ENCODE results near the gene FBP2.
"Not testable (repeated sequence)": the region's sequence is repeated elsewhere in the genome, so short reads cannot be mapped to it uniquely, and the experiment has no call there.

FBP2 gene

DNA sequence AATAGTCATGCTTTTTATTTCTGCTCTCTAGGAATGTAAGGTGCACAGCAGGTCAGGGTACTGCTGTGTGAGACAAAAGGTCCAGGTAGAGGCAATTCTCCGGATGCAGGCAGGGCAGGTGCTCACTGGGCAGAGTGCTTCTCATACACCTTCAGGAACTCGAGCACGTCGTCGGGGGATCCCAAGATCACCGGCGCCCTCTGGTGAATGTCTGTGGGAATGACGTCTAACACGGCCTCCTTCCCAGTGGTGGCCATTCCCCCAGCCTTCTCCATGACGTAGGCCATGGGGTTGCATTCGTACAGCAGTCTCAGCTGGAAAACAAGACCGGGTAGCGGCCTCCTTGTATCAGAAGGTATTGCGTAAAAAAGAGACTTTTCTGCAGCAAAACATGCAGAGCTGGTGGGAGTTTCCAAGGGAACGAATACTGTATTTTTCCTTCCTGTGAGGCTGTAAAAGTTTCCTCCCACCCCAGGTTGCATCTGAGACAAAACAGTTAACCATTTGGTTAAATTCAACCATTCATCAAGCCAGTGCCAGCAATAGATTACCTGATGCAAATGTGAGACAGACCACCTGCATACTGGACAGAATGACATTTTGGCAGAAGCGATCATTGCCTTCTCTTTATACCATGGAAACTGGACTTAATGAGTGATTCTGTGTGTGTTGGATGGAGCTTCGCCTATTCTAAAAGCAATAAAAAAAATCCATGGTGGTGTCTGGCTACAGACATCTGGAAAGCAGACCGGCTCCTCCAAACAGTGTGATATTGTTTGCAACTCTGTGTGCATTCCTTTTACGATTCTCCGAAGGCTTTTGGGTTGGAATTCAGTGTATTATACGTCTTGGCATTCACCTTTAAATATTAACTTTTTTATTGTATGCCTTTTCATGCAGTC is 9.9 kb upstream of the FBP2 start:
- DNase-seq, result peak; percentile 43

DNA sequence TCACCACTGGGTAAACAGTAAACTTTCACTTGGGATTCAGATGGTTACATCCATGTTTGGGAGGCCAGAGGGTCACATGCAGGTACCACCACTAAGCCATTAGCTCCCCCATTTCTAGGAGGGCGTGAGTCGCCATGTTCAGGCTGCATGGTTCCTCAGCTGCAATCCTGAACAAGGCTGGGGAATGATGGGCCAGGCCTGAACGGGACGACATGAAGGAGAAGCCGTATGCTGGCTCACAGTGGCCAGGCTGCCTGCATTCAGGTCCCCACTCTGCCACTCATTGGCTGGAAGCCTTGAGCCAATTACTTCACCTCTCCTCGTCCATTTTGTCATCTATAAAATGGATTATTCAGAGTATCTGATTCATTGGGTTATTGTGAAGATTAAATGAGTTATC is 9.0 kb upstream of the FBP2 start:
- DNase-seq, result no peak

DNA sequence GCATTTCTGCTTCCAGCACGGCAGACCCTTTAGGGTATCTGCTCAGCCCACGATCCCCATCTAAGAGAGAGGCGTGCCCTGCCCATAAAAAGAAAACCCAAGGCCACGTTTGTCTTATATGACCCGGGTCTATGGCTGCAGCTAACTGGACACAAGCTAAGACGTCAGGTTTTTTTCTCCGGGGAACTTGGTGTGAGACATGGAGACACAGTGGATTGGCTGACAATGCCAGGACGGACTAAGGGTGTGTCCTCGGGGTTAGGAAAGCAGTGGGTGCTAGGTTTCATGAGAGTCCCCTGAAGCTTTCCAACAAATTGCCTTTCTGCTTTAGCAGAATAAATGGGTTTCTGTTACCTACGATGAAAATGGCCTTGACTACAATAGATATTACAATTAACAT is 7.1 kb upstream of the FBP2 start:
- DNase-seq, result no peak

DNA sequence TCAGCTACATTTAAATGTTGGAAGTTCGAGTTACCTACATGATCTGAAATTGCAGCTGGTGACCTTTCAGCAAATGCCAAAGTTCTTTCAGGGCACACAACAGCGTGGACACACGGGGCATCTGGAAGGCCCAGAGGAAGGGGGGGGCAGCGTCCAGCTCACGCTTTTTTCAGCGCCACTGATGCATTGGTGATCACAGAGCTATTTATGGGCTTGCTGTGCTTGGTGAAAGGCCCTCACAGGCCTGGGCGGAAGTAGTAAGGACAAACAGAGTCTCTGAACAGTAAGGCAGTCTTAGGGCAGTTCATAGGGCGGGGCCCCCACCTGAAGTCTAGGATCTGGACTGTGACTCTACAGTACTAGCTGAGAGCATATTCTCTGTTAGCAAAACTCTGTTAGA is 6.6 kb upstream of the FBP2 start:
- no peak for DNase-seq

DNA sequence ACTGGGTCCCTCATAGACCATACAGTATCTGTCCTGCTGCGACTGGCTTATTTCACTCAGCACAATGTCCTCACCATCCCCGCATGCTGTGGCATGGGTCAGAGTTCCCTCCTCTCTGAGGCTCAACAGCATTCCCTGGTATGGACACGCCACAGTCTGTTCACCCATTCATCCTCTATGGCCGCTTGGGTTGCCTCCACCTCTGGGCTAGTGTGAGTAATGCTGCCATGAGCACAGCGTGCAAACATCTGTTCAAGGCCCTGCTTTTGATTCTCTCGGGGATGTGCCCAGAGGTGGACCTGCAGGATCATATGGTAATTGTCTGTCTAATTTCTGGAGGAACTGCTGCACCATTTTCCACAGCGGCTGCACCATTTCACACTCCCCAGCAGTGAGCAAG is 5.5 kb upstream of the FBP2 start:
- no peak for DNase-seq

DNA sequence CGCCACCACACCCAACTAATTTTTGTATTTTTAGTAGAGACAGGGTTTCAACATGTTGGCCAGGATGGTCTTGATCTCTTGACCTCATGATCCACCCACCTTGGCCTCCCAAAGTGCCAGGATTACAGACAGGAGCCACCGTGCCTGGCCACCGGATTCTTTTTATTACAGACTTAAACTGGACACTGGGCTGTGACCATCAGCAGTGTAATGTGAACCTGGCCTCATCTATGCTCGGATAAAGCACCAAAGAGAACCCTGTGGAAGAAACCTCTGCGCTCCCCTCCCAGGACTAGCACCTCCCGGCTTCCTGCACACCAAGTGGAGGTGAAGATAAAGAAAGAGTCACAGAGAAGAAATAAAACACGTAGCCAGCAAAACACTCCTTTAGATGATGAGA is 941 bp downstream of the FBP2 start:
- not testable (repeated sequence) for DNase-seq

DNA sequence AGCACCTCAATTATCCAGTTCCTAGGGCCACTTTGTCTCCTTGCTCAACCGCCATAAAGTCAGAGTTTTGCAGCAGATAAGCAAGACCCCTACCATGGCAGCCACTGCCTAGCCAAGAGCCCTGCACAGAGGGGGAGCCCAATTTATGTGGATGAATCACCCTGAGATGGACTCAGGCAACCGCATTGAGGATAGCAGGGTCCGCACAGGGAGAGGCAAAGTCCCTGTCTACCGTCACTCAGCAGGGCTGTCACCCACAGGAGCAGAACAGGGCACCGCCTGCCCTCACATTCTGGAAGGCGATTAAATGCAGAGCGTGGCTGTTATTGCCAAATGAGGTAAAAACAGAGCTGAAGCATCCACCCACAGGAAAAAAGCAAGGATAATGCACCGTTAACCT is 1.7 kb downstream of the FBP2 start:
- DNase-seq, result no peak

DNA sequence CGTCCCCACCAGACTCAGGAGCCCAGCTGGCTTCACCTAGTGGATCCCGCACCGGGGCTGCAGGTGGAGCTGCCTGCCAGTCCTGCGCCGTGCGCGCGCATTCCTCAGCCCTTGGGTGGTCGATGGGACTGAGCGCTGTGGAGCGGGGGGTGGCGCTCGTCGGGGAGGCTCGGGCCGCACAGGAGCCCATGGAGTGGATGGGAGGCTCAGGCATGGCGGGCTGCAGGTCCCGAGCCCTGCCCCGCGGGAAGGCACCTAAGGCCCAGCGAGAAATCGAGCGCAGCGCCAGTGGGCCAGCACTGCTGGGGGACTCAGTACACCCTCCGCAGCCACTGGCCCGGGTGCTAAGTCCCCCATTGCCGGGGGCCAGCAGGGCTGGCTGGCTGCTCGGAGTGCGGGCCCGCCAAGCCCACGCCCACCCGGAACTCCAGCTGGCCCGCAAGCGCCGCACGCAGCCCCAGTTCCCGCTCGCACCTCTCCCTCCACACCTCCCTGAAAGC is 2.5 kb downstream of the FBP2 start:
- DNase-seq, result not testable (repeated sequence)

DNA sequence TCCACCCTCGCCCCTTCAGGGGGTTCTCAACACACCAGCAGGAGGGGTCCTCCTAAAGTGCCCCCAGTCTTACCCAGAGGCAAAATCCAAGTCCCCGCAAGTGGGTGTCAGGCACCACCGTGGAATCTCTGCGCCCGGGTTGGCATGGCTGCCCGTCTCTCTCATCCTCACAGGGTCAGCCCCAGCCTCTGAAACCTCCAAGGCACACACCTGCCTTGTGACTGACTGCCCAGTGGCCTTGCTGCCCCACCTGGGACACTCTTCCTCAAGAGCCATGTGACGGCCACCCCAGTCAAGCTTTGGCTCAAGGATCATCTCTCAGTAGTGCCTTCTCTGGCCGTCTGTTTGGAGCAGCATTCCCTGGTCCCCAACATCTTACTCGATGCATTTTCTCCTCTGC is 4.9 kb downstream of the FBP2 start:
- DNase-seq, result no peak

DNA sequence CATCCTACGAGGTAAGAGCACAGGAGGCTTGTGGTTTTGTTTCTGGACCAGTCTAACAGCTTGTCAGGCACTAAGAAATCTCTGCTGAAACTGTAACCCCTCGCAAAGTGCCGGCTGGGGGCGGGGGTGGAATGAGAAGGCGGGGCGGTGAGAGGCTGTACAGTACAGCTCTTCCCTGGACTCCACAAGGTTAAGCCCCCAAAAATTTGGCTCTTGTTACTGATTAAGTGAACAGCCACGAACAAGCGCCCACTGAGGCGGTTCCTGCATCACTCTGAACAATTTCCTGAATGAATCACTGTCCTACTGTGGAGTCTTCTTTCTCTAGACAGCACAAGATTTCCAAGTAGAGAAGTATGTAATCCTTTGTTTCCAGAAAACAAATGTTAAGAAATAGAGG is 6.8 kb downstream of the FBP2 start:
- no peak for DNase-seq

DNA sequence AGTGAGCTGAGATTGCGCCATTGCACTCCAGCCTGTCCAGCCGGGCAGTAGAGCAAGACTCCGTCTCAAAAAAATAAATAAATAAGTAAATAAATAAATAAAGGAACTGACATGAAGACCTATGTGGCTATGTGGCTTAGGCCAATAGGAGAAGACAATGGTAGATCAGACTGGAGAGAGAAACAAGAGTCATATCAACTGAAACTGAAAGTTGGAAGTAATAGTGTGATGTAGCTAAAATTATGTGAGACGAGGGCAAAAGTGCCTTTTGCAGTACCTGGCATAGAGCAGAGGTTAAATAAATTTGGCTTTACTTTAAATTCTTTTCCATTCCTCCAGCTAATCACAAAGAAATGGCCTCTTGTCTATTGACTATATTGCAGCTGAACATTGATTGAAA is 7.3 kb downstream of the FBP2 start:
- no peak for DNase-seq

DNA sequence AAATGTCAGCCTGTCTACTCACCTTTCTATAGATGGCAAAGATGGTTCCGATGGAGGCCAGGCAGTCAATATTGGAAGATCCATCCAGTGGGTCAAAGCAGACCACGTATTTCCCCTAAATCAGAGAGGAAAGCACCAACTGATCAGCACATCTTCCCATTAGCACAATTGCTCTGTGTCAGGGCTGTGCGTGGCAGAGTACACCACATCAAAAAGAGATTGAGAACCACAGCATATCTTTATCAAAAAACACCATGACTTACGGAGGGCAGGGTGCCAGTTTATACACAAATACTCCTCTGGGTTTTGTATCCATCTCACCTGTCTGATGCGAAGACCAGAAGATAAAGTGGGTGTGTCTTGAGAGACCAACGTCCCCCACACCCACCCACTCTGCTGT is 9.1 kb downstream of the FBP2 start:
- no peak for DNase-seq

DNA sequence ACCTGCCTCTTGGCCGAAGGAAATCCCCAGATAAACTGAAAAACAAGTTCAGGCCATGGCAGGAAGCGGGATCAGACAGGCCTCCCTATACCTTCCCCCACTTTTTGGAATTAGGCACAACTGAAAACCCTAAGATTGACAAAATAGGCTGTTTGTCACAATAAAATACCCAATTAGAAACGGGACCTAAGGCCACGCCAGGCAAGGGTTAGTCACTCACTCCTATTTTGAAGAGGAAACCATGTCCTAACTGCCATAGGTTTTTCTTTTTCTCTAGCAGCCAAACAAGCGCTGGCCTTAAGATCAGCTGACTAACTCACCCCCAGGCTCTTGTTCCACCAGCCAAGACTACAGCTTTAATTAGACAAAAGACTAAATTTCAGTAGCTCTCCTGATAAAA is 11.9 kb downstream of the FBP2 start:
- no peak for DNase-seq

DNA sequence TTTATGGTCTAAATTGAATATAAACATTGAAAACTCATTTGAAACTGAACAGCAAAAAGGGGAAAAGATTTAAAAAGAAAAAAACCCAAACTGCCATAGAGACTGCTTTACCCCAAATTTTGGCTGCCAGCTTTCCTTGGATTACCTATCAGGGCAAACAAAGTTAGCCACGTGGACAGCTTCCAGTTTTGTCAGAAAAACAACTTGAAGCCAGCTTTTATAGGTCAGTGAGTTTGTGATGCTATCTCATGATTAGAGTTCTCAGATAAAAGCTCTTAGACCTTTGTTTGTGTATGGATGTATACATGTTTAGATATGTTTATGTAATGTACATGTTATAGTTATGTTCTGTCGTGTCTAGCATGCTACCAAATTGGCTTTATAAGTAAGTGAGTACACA is 16.1 kb downstream of the FBP2 start:
- no peak for DNase-seq

DNA sequence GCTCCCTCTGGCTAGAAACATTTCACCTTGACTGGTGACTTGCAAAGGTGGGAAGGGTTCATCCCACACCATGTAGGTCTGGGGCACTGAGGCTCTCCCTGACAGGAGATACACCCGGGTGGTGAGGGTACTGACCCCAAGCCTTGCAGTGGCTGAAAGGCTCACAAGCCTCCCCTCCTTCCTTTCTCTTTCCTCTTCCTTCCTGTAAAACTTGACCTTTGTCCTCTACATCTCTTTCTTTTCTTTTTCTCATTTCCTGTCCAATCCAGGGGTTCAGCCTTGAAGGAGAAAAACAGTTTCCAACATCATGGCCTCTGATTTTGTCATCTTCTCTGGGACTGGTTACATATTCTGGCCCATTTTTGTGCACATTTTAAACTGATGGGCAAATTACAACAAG is 16.6 kb downstream of the FBP2 start:
- DNase-seq, result no peak

DNA sequence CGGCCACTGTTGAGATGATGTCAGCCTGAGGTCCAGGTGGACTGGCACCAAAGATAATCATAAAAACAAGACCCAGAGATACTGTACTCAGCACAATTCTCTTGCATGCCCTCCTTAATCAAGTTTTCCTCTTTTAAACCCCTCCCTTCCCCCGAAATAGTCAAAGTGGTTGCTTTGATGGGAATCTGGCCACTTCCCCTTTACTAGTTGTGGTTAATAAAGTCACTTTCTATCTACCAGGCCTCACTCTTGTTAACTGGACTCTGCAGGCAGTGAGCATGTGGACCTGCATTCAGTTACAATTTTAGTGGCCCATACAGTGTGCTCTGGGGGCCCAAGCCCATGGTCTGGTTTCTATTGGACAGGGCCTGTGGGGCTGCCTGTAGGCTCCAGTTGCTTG is 17.5 kb downstream of the FBP2 start:
- no peak for DNase-seq

DNA sequence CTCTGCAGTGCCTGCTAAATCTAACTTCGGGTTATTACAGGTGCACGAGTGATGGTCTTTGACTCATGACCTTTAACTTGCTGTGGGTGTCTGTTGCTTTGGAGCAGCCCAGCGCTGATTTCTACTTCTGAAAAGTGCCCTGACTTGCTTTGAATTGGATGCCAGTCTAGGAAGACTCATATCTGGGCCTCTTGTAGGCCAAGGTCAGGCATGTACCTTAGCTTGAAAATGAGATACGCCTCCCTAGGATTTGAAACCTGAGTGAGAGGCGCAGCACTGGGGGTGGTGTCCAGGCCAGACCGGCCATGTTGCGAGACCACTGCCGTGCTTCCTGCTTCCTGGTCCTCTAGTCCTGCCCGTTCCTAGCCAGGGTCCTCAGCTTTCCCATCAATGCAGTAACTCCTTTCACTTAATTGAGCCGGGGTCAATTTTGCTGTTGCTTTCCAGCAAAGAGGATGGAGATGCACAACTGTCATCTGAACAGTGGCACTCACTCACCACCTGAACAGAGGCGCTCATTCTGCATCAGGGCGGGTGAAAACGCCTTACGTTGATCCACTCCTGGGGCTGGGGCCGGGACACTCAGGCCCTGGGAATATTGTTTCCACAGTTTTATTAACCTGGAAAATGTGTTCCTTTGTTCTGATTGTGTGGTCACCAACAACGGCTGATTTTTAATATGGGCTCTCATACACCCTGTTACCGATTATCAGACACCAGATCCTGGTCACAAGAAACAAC is 24.5 kb downstream of the FBP2 start:
- no peak for DNase-seq

DNA sequence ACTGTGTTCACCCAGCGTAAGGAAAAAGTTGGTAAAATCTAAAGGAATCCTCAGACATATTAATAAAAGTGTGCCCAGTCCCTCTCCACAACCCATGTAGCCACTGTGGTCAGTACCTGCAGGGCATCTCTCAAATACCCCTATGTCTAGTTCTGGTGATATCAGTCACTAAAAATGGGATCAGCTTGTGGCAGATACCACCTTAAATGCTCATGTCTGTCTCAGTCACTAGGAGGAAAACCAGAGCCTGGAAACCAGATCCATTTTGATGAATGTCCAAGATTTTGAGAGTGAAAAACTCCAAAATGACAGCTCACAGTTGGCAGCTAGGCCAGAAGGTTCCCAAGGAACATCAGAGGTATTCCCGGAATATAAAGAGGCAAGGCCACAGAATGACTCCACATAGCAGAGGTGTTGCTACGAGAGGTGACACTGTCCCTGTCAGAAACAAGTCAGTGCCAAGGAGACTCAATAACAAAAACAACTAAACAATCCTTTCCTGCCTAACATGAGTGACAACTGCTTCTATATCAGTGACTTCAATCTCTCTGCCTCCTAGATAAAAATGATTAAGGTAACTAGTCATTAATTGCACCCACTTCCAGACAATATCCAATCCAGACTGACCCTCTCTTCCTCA is 25.3 kb downstream of the FBP2 start:
- no peak for DNase-seq

DNA sequence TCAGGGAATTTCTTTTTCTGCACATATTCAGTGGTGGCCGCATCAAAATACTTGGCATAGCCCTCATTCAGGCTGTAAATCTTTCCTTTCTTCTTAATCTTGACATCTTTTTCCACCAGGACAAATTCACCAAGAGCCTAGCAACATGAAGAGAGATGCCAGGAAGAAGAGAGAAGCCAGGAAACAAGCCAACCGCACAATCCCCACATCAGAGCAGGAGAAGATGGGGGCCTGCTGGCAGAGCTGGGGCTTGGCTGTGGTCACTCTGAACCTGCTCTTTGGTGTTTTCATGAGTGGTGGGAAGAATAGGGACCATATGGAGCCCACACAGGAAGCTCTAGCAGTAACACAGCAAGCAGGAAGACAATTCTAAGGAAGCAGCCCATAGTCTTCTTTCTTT is 26.4 kb downstream of the FBP2 start:
- no peak for DNase-seq

DNA sequence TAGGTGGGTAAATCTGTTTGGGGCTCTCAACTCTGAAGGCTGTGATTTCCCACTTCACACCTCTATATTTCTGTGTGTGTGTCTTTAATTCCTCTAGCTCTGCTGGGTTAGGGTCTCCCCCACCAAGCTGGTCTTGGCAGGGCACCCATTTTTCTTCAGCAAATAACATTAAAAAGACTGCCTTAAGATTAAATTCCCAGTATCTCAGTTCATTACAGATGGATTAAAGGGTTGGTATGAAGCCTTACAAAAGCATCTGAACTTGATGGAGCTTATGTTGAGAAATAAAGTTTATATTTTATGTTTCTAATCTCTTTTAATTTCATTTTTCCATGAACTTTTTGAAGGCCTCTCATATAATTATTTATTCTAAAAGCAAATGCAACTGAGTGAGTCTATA is 27.1 kb downstream of the FBP2 start:
- no peak for DNase-seq

DNA sequence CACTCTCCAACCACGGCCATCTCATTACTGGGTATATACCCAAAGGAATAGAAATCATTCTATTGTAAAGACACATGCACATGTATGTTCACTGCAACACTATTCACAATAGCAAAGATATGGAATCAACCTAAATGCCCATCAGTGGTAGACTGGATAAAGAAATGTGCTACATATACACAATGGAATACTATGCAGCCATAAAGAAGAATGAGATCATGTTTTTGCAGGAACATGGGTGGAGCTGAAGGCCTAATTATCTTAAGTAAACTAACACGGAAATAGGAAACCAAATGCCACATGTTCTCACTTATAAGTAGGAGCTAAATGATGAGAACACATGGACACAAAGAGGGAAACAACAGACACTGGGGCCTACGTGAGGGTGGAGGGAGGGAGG is 29.3 kb downstream of the FBP2 start:
- not testable (repeated sequence) for DNase-seq

DNA sequence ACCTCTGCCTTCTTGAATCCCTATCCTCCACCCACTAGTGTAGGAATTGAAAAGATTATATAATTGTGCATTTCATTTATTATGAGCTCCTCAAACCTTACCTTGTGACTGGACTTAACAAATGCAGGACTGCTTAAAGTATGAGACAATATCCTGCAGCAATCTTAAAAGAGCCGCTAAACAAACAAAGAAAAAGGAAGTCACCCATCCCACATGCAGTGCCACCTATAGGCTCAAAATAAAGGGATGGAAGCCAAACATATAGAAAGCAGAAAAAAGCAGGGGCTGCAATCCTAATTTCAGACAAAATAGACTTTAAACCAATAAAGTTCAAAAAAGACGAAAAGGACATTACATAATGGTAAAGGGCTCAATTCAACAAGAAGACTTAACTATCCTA is 30.1 kb downstream of the FBP2 start:
- DNase-seq, result no peak

DNA sequence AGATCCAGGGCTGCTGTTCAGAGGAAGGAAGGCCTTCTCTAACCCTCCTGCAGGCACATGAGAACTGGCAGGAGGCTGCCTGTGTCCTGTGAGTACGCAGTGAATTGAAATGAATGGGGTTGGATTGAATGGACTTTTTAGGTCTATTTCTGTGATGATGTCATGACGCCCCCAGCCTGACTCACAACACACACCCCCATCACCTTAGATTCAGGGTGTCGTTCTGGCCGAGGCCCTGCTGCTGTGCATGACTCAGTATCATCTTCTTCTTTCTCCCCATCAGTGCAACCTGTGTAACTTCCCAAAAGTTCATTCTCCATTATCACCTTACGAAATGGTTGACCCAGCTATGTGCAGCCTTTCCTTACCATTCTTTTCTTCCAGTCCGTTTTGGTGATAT is 33.4 kb downstream of the FBP2 start:
- no peak for DNase-seq

DNA sequence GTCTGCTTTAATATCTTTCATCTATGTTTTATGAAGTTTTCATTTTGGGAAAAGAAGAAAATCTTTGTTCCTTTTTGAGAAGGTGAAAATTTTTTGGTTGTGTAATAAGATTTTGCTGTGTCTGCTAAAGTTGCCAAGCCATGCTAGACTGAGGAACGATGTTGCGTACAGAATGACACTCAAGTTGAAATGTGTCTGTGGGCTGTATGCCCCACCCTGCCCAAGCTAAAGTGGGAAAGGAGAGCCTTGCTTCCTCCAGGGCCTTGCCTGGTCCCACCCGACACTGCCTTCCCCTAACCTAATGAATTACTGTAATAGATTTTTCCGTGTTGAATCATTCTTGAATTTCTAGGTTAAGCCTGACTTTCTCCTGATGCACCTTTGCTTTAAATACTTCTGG is 36.2 kb downstream of the FBP2 start:
- no peak for DNase-seq

Measured in DMS79 treated with DMSO at 0.1 percent for 48 hours (cell line).